ENCODE data around the gene EMC6. TPM values are rescaled to one million over a fixed set of nuclear protein-coding genes. Genes with fewer than 3 reads are reported as not detected.

EMC6 gene
- total RNA-seq, 1 donor from 2014 or later: 46.6 TPM

- Mint-ChIP-seq H3K36me3 (peaks cover 10% of the 10 kb centered on the region), H3K9me3 (no peaks in the 10 kb centered on the region), H3K4me1 (ENCODE audit: unreplicated experiment) (peaks cover 8% of the 10 kb centered on the region), H3K27me3 (no peaks in the 10 kb centered on the region), H3K27ac (no peak overlapping the region), H3K4me3 (no peak overlapping the region)
- no peak for TF ChIP-seq CTCF (conservative IDR thresholded peaks at IDR 0.05)
- no peak for DNase-seq (ENCODE audit: extremely low spot score, unreplicated experiment)
Observed at GRCh38 chr17:3718201-3718600, 49.6 kb downstream of the EMC6 start.

- Mint-ChIP-seq H3K27me3 (no peaks in the 10 kb centered on the region), H3K27ac (no peak overlapping the region), H3K36me3 (peaks cover 10% of the 10 kb centered on the region), H3K9me3 (no peaks in the 10 kb centered on the region), H3K4me1 (ENCODE audit: unreplicated experiment) (peaks cover 9% of the 10 kb centered on the region), H3K4me3 (no peak overlapping the region)
- no peak for DNase-seq (ENCODE audit: extremely low spot score, unreplicated experiment)
- TF ChIP-seq CTCF (conservative IDR thresholded peaks at IDR 0.05): no peak
Observed at GRCh38 chr17:3719265-3719664, 50.7 kb downstream of the EMC6 start.

Other genes starting within 250 kb of the EMC6 start
- not detected in 2 replicates for gene OR1E2, start 235.0 kb upstream of the EMC6 start, total RNA-seq (ENCODE audit: low replicate concordance)
- not detected in 2 replicates for gene SPATA22, start 197.0 kb upstream of the EMC6 start, total RNA-seq (ENCODE audit: low replicate concordance)
- 0.33 and 0.51 TPM in 2 replicates for gene ASPA, start 192.8 kb upstream of the EMC6 start, total RNA-seq (ENCODE audit: low replicate concordance)
- gene TRPV3, start 111.0 kb upstream of the EMC6 start, total RNA-seq (ENCODE audit: low replicate concordance): 2.3 and 3.4 TPM in 2 replicates
- 7.7 and 9.6 TPM in 2 replicates for gene TRPV1, start 59.4 kb upstream of the EMC6 start, total RNA-seq (ENCODE audit: low replicate concordance)
- 18.6 and 22.1 TPM in 2 replicates for gene SHPK, start 32.6 kb upstream of the EMC6 start, total RNA-seq (ENCODE audit: low replicate concordance)
- 17.4 and 17.5 TPM in 2 replicates for gene CTNS, start 32.1 kb upstream of the EMC6 start, total RNA-seq (ENCODE audit: low replicate concordance)
- gene TAX1BP3, start 234 bp upstream of the EMC6 start, total RNA-seq (ENCODE audit: low replicate concordance): 91.2 and 138 TPM in 2 replicates
- gene P2RX5, start 27.3 kb downstream of the EMC6 start, total RNA-seq (ENCODE audit: low replicate concordance): 0.69 and 1.3 TPM in 2 replicates
- 5.2 and 13.1 TPM in 2 replicates for gene HASPIN, start 55.1 kb downstream of the EMC6 start, total RNA-seq (ENCODE audit: low replicate concordance)
- gene ITGAE, start 132.4 kb downstream of the EMC6 start, total RNA-seq (ENCODE audit: low replicate concordance): 21.0 and 28.8 TPM in 2 replicates
- 54.9 and 58.2 TPM in 2 replicates for gene NCBP3, start 177.4 kb downstream of the EMC6 start, total RNA-seq (ENCODE audit: low replicate concordance)
- gene CAMKK1, start 224.2 kb downstream of the EMC6 start, total RNA-seq (ENCODE audit: low replicate concordance): 0.83 and 2.7 TPM in 2 replicates
- gene P2RX1, start 247.7 kb downstream of the EMC6 start, total RNA-seq (ENCODE audit: low replicate concordance): 0.36 TPM in 1 of 2 replicates, not detected in the other